EH (cell line): ENCODE data around the gene LTBP1.

Experiments used
- DNase-seq: peaks from one replicate; pipeline ENCODE4 v3.0.0-alpha.2; 2015; ENCODE audit warnings: low read depth

Gene LTBP1

GRCh38 chr2:33118651-33119050 is 171.9 kb downstream of the LTBP1 start:
- DNase-seq: no peak

GRCh38 chr2:33121416-33121815 is 174.7 kb downstream of the LTBP1 start:
- no peak for DNase-seq

- DNase-seq: no peak
Observed at GRCh38 chr2:33121925-33122324, 175.2 kb downstream of the LTBP1 start.

- no peak for DNase-seq
Observed at GRCh38 chr2:33122726-33123125, 176.0 kb downstream of the LTBP1 start.

- DNase-seq: no peak
Observed at GRCh38 chr2:33123216-33123615, 176.5 kb downstream of the LTBP1 start.

- DNase-seq: no peak
Observed at GRCh38 chr2:33126552-33126951, 179.8 kb downstream of the LTBP1 start.

GRCh38 chr2:33126958-33127357 is 180.2 kb downstream of the LTBP1 start:
- peak; percentile 74 for DNase-seq

GRCh38 chr2:33129263-33130053 is 182.7 kb downstream of the LTBP1 start:
- no peak for DNase-seq

GRCh38 chr2:33130054-33130447 is 183.3 kb downstream of the LTBP1 start:
- no peak for DNase-seq

- DNase-seq: no peak
Observed at GRCh38 chr2:33130544-33130943, 183.8 kb downstream of the LTBP1 start.

GRCh38 chr2:33131111-33131510 is 184.4 kb downstream of the LTBP1 start:
- DNase-seq: peak; percentile 69

- no peak for DNase-seq
Observed at GRCh38 chr2:33131749-33132148, 185.0 kb downstream of the LTBP1 start.

GRCh38 chr2:33133454-33133952 is 186.8 kb downstream of the LTBP1 start:
- no peak for DNase-seq

- peak; percentile 96 for DNase-seq
Observed at GRCh38 chr2:33134086-33134771, 187.5 kb downstream of the LTBP1 start.

- peak; percentile 27 for DNase-seq
Observed at GRCh38 chr2:33134791-33135560, 188.2 kb downstream of the LTBP1 start.

- DNase-seq: peak; percentile 46
Observed at GRCh38 chr2:33135645-33136044, 188.9 kb downstream of the LTBP1 start.

GRCh38 chr2:33136056-33136455 is 189.3 kb downstream of the LTBP1 start:
- DNase-seq: no peak

GRCh38 chr2:33136566-33136965 is 189.8 kb downstream of the LTBP1 start:
- DNase-seq: no peak

- DNase-seq: no peak
Observed at GRCh38 chr2:33137331-33137730, 190.6 kb downstream of the LTBP1 start.

- DNase-seq: no peak
Observed at GRCh38 chr2:33139949-33140348, 193.2 kb downstream of the LTBP1 start.

- DNase-seq: no peak
Observed at GRCh38 chr2:33141476-33141875, 194.7 kb downstream of the LTBP1 start.

- DNase-seq: no peak
Observed at GRCh38 chr2:33142810-33143209, 196.1 kb downstream of the LTBP1 start.

- no peak for DNase-seq
Observed at GRCh38 chr2:33144243-33144642, 197.5 kb downstream of the LTBP1 start.
